Astrocyte of the spinal cord (primary cell): Measurements from ENCODE around the gene DAG1.

Experiments used
- DNase-seq: peaks from one replicate; pipeline ENCODE4 v3.0.0; 2011; ENCODE audit warnings: low read depth, low spot score
- H3K4me3 ChIP-seq: 2 replicates; pipeline ENCODE4 v1.5.1; 2011; ENCODE audit warnings: low read depth, mild to moderate bottlenecking, low read length, moderate library complexity
- CTCF ChIP-seq: IDR thresholded peaks from 2 replicates; pipeline ENCODE4 v1.5.1; 2012; ENCODE audit warnings: low read depth, mild to moderate bottlenecking, low read length, inconsistent platforms
- in situ Hi-C: cut with HindIII; loops from 2 replicates; pipeline ENCODE4 v1.10.0; 2017; ENCODE audit warnings: low sequenced_read_pairs

Gene DAG1

GRCh38 chr3:49511639-49512038 lies 41.6 kb downstream of the DAG1 start:
- in situ Hi-C loops: no loop called here
- H3K4me3 ChIP-seq: no peak overlapping the region
- DNase-seq: no peak
- TF ChIP-seq CTCF: no peak

GRCh38 chr3:49512781-49513355 lies 42.8 kb downstream of the DAG1 start:
- no peak overlapping the region for H3K4me3 ChIP-seq
- DNase-seq: no peak
- no peak for TF ChIP-seq CTCF
- in situ Hi-C loops: no loop called here

GRCh38 chr3:49513494-49514124 lies 43.5 kb downstream of the DAG1 start:
- no peak for DNase-seq
- TF ChIP-seq CTCF: no peak
- in situ Hi-C loops: no loop called here
- H3K4me3 ChIP-seq: no peak overlapping the region

GRCh38 chr3:49518016-49518415 lies 47.9 kb downstream of the DAG1 start:
- no peak for TF ChIP-seq CTCF
- no peak for DNase-seq
- no peak overlapping the region for H3K4me3 ChIP-seq
- in situ Hi-C loops: no loop called here

GRCh38 chr3:49518441-49518840 lies 48.4 kb downstream of the DAG1 start:
- DNase-seq: no peak
- in situ Hi-C loops: no loop called here
- TF ChIP-seq CTCF: no peak
- no peak overlapping the region for H3K4me3 ChIP-seq

GRCh38 chr3:49519296-49519695 lies 49.2 kb downstream of the DAG1 start:
- no peak overlapping the region for H3K4me3 ChIP-seq
- DNase-seq: no peak
- in situ Hi-C loops: no loop called here
- TF ChIP-seq CTCF: no peak
